CD4-positive, alpha-beta T cell (primary cell): Measurements from ENCODE around the gene RAI1. TPM values are rescaled to one million over a fixed set of nuclear protein-coding genes. Genes with fewer than 3 reads are reported as not detected.

ENCODE experiments used
- ATAC-seq: fragments of 200-7000 bp; cut with Tn5 transposase; one replicate; pipeline ENCODE4 v1.10.0; 2022; ENCODE audit warnings: mild to moderate bottlenecking; ENCODE audit not compliant: poor library complexity
- CTCF ChIA-PET: fragments of 350-600 bp; sonication (Branson Sonifier 250); formaldehyde crosslinking; loops from one replicate; lab custom pipeline; 2021; ENCODE audit warnings: antibody characterized with exemption, inconsistent platforms; lab: Charles Lee
- POLR2A ChIA-PET: fragments of 350-600 bp; sonication (Branson Sonifier 250); formaldehyde crosslinking; loops from one replicate; lab custom pipeline; 2021; ENCODE audit warnings: antibody characterized with exemption, inconsistent platforms; lab: Charles Lee
- DNase-seq, 14 experiments: peaks; one replicate each; pipeline ENCODE4 v3.0.0-alpha.2; 2013 to 2020; ENCODE audit warnings: mixed read lengths in 2 of 14
- H3K27ac ChIP-seq, 2 donors: one replicate each; pipeline versions ENCODE4 v1.5.1 to v1.7.0; 2013; ENCODE audit warnings: low read length in 2 of 2, low read depth in 1 of 2, mild to moderate bottlenecking in 1 of 2
- H3K27me3 ChIP-seq, 2 experiments: 1 replicate in 1 of 2; 2 replicates in 1 of 2; pipeline versions ENCODE4 v1.6.1 to v1.7.0; 2013; ENCODE audit warnings: low read length in 2 of 2, control low read depth in 1 of 2, mild to moderate bottlenecking in 1 of 2, moderate library complexity in 1 of 2; ENCODE audit not compliant: insufficient read depth in 2 of 2, control insufficient read depth in 1 of 2
- H3K36me3 ChIP-seq: one replicate; pipeline ENCODE4 v1.6.1; 2013; ENCODE audit warnings: low read length, control low read depth; ENCODE audit not compliant: insufficient read depth
- H3K4me1 ChIP-seq: one replicate; pipeline ENCODE4 v1.6.1; 2013; ENCODE audit warnings: low read length, control low read depth; ENCODE audit not compliant: insufficient read depth
- H3K4me3 ChIP-seq: one replicate; pipeline ENCODE4 v1.5.1; 2013; ENCODE audit warnings: mild to moderate bottlenecking, low read length, moderate library complexity
- H3K9me3 ChIP-seq, 2 experiments: 1 replicate in 1 of 2; 2 replicates in 1 of 2; pipeline versions ENCODE4 v1.6.1 to v1.7.0; 2013; ENCODE audit warnings: low read length in 2 of 2, mild to moderate bottlenecking in 2 of 2, control low read depth in 1 of 2, moderate library complexity in 1 of 2; ENCODE audit not compliant: control insufficient read depth in 1 of 2, insufficient read depth in 1 of 2
- H3K27ac Mint-ChIP-seq: one replicate; pipeline ENCODE4 v1.8.0; 2020; ENCODE audit warnings: mixed read lengths
- H3K27me3 Mint-ChIP-seq: one replicate; pipeline ENCODE4 v1.8.0; 2021; ENCODE audit warnings: mixed read lengths
- H3K36me3 Mint-ChIP-seq: one replicate; pipeline ENCODE4 v1.8.0; 2021; ENCODE audit warnings: low read depth, mixed read lengths
- H3K4me1 Mint-ChIP-seq: one replicate; pipeline ENCODE4 v1.8.0; 2021; ENCODE audit warnings: low read depth, mixed read lengths
- H3K4me3 Mint-ChIP-seq: one replicate; pipeline ENCODE4 v1.8.0; 2020; ENCODE audit warnings: mild to moderate bottlenecking, mixed read lengths
- H3K9me3 Mint-ChIP-seq: one replicate; pipeline ENCODE4 v1.8.0; 2020; ENCODE audit warnings: mixed read lengths
- CTCF ChIP-seq: fragments of 200-600 bp; IDR thresholded peaks from one replicate; pipeline ENCODE4 v1.8.0; 2022; ENCODE audit warnings: antibody characterized with exemption, mild to moderate bottlenecking
- intact Hi-C, 2 experiments: fragments of 100-400 bp; cut with DNase I in 1 of 2; cut with micrococcal nuclease in 1 of 2; formaldehyde crosslinking; loops; one replicate each; pipeline versions ENCODE4 v1.15.1 to v1.9.0; 2023 to 2025; cut with DNase I, micrococcal nuclease
- total RNA-seq, 174 experiments: library from RNA in 2 of 174; stranded (reverse) in 2 of 174; gene quantifications; one replicate each; pipeline ENCODE4 v1.2.3 and lab custom pipeline; 2021 to 2026

RAI1 gene
- total RNA-seq, 2 experiments from 2014 or later: 19.3 to 25.2 TPM

- TF ChIP-seq CTCF: no peak
- intact Hi-C loops: no loop called here
These were observed 117.5 kb downstream of the RAI1 start for GRCh38 chr17:17798573-17799255.

GRCh38 chr17:17800504-17801021 is 119.3 kb downstream of the RAI1 start:
- Mint-ChIP-seq H3K27ac (no peak overlapping the region), H3K9me3 (no peaks in the 10 kb centered on the region), H3K4me3 (no peak overlapping the region), H3K27me3 (no peaks in the 10 kb centered on the region), H3K36me3 (peaks cover 12% of the 10 kb centered on the region), H3K4me1 (no peaks in the 10 kb centered on the region)
- POLR2A ChIA-PET: no interaction called here
- intact Hi-C loops: no loop called here
- Histone ChIP-seq H3K27me3 (no peaks in the 10 kb centered on the region), H3K4me1 (no peaks in the 10 kb centered on the region), H3K27ac (no peak overlapping the region), H3K4me3 (no peak overlapping the region), H3K9me3 (no peaks in the 10 kb centered on the region), H3K36me3 (peaks cover 18% of the 10 kb centered on the region)
- DNase-seq (no peak), ATAC-seq (no peak)
- CTCF ChIA-PET: no interaction called here
- TF ChIP-seq CTCF: no peak

More at GRCh38 chr17:17798573-17799255, 117.5 kb downstream of the RAI1 start:
- Mint-ChIP-seq H3K4me1 (peaks cover 4% of the 10 kb centered on the region), H3K36me3 (peaks cover 1% of the 10 kb centered on the region), H3K27me3 (no peaks in the 10 kb centered on the region), H3K4me3 (no peak overlapping the region), H3K27ac (no peak overlapping the region), H3K9me3 (no peaks in the 10 kb centered on the region)
- H3K27me3 ChIP-seq: no peaks in the 10 kb centered on the region
- H3K4me3 ChIP-seq: no peak overlapping the region
- H3K27ac ChIP-seq: no peak overlapping the region
- H3K36me3 ChIP-seq: peaks cover 27% of the 10 kb centered on the region
- H3K9me3 ChIP-seq: no peaks in the 10 kb centered on the region
- peaks cover 11% of the 10 kb centered on the region for H3K4me1 ChIP-seq
- CTCF ChIA-PET: no interaction called here
- no peak for DNase-seq
- no peak for ATAC-seq
- POLR2A ChIA-PET: no interaction called here

- Histone ChIP-seq H3K4me1 (no peaks in the 10 kb centered on the region), H3K27ac (no peak overlapping the region), H3K4me3 (no peak overlapping the region), H3K27me3 (no peaks in the 10 kb centered on the region), H3K9me3 (no peaks in the 10 kb centered on the region), H3K36me3 (peaks cover 17% of the 10 kb centered on the region)
- ATAC-seq (no peak), DNase-seq (no peak)
- Mint-ChIP-seq H3K27me3 (no peaks in the 10 kb centered on the region), H3K27ac (no peak overlapping the region), H3K4me3 (no peak overlapping the region), H3K4me1 (no peaks in the 10 kb centered on the region), H3K9me3 (no peaks in the 10 kb centered on the region), H3K36me3 (peaks cover 19% of the 10 kb centered on the region)
- intact Hi-C loops: no loop called here
- ChIA-PET CTCF (no interaction called here), POLR2A (no interaction called here)
- TF ChIP-seq CTCF: no peak
These were observed 120.7 kb downstream of the RAI1 start for GRCh38 chr17:17801800-17802481.
